A673 (cell line): ENCODE data around the gene TBC1D16.

ENCODE experiments used
- CTCF ChIP-seq: fragments of 300-800, 200-600 bp; sonication (generic); conservative IDR thresholded peaks from 2 replicates; pipeline ENCODE4 v1.5.1; 2017; ENCODE audit warnings: low read depth, mild to moderate bottlenecking, antibody characterized with exemption, low read length, moderate library complexity, mixed read lengths
- EZH2 ChIP-seq: fragments of 200-600 bp; sonication (generic); IDR thresholded peaks from 2 replicates; pipeline ENCODE4 v1.6.1; 2017; ENCODE audit warnings: borderline replicate concordance, low read depth, mild to moderate bottlenecking, mixed read lengths, antibody characterized with exemption, low read length; ENCODE audit not compliant: poor library complexity, severe bottlenecking

- TF ChIP-seq CTCF (no peak), EZH2 (no peak)
These were observed 33.5 kb downstream of the TBC1D16 start for GRCh38 chr17:80002070-80002641.
